WTC11 (cell line): ENCODE results near the gene NCKAP5L. TPM values are rescaled to one million over a fixed set of nuclear protein-coding genes. Genes with fewer than 3 reads are reported as not detected.

Experiments
- ATAC-seq: fragments of 200-7000 bp; cut with Tn5 transposase; 2 replicates; pipeline ENCODE4 v1.10.0; 2021; ENCODE audit warnings: mild to moderate bottlenecking, moderate library complexity
- CTCF ChIA-PET: fragments of 300-600 bp; sonication (Branson Sonifier 250); formaldehyde crosslinking; loops from one replicate; lab custom pipeline; 2021; ENCODE audit warnings: antibody characterized with exemption; lab: Charles Lee
- POLR2A ChIA-PET: fragments of 350-600 bp; sonication (Branson Sonifier 250); formaldehyde crosslinking; loops from one replicate; lab custom pipeline; 2021; ENCODE audit warnings: antibody characterized with exemption; lab: Charles Lee
- DNase-seq: peaks from one replicate; pipeline ENCODE4 v3.0.0; 2021; ENCODE audit warnings: low spot score
- H3K27ac Mint-ChIP-seq: 2 replicates; pipeline ENCODE4 v1.8.0; 2021; ENCODE audit warnings: mixed read lengths
- H3K27me3 Mint-ChIP-seq: 2 replicates; pipeline ENCODE4 v1.8.0; 2021; ENCODE audit warnings: low read depth, mild to moderate bottlenecking, moderate library complexity, mixed read lengths
- H3K36me3 Mint-ChIP-seq: 2 replicates; pipeline ENCODE4 v1.8.0; 2021; ENCODE audit warnings: mixed read lengths
- H3K4me1 Mint-ChIP-seq: 2 replicates; pipeline ENCODE4 v1.8.0; 2022; ENCODE audit warnings: mixed read lengths
- H3K4me3 Mint-ChIP-seq: 2 replicates; pipeline ENCODE4 v1.8.0; 2021; ENCODE audit warnings: mild to moderate bottlenecking, moderate library complexity, mixed read lengths
- H3K9me3 Mint-ChIP-seq: 2 replicates; pipeline ENCODE4 v1.8.0; 2021; ENCODE audit warnings: mixed read lengths
- CBFB ChIP-seq: sonication (generic); formaldehyde crosslinking; IDR thresholded peaks from 2 replicates; pipeline ENCODE4 v1.8.1; 2022; ENCODE audit warnings: mild to moderate bottlenecking, low read depth, missing genetic modification reagents
- EMX1 ChIP-seq: fragments of 250-450 bp; sonication (Bioruptor Pico); IDR thresholded peaks from 2 replicates; pipeline ENCODE4 v1.8.0; 2021; ENCODE audit warnings: mild to moderate bottlenecking
- JAZF1 ChIP-seq: fragments of 250-450 bp; sonication (Bioruptor Pico); IDR thresholded peaks from 2 replicates; pipeline ENCODE4 v1.9.0; 2021; ENCODE audit warnings: moderate library complexity, mild to moderate bottlenecking, inconsistent platforms
- JUN ChIP-seq: sonication (generic); formaldehyde crosslinking; IDR thresholded peaks from 2 replicates; pipeline ENCODE4 v1.8.0; 2023; ENCODE audit warnings: mild to moderate bottlenecking, missing genetic modification reagents
- MXD4 ChIP-seq: fragments of 250-450 bp; sonication (Bioruptor Pico); IDR thresholded peaks from 2 replicates; pipeline ENCODE4 v1.8.0; 2021; ENCODE audit warnings: mild to moderate bottlenecking, moderate library complexity, borderline replicate concordance
- NFE2L1 ChIP-seq: sonication (generic); formaldehyde crosslinking; IDR thresholded peaks from 2 replicates; pipeline ENCODE4 v1.8.1; 2023; ENCODE audit warnings: missing genetic modification reagents
- SP1 ChIP-seq: sonication (generic); formaldehyde crosslinking; conservative IDR thresholded peaks from 2 replicates; pipeline ENCODE4 v1.8.1; 2022; ENCODE audit warnings: missing genetic modification reagents
- ZNF317 ChIP-seq: sonication (generic); formaldehyde crosslinking; IDR thresholded peaks from 2 replicates; pipeline ENCODE4 v1.8.1; 2023; ENCODE audit warnings: low read depth, mild to moderate bottlenecking, moderate library complexity, missing genetic modification reagents, borderline replicate concordance
- ZNF396 ChIP-seq: fragments of 250-450 bp; sonication (Bioruptor Pico); IDR thresholded peaks from 2 replicates; pipeline ENCODE4 v1.8.0; 2021; ENCODE audit warnings: mild to moderate bottlenecking, moderate library complexity, borderline replicate concordance
- total RNA-seq: library from RNA; stranded (reverse); gene quantifications from 3 replicates; pipeline ENCODE4 v1.2.3, GENCODE V29; 2021
- TF ChIP-seq, protein P1 (sequence below): sonication (generic); formaldehyde crosslinking; IDR thresholded peaks from 2 replicates; pipeline ENCODE4 v1.8.0; 2022; ENCODE audit warnings: missing genetic modification reagents
- TF ChIP-seq, protein P2 (sequence below): sonication (generic); formaldehyde crosslinking; IDR thresholded peaks from 2 replicates; pipeline ENCODE4 v1.8.0; 2023; ENCODE audit warnings: mild to moderate bottlenecking, missing genetic modification reagents
- TF ChIP-seq, protein P3 (sequence below): sonication (generic); formaldehyde crosslinking; IDR thresholded peaks from 2 replicates; pipeline ENCODE4 v1.8.1; 2023; ENCODE audit warnings: mild to moderate bottlenecking, moderate library complexity, missing genetic modification reagents
- TF ChIP-seq, protein P4 (sequence below): sonication (generic); formaldehyde crosslinking; IDR thresholded peaks from 2 replicates; pipeline ENCODE4 v1.8.0; 2023; ENCODE audit warnings: missing genetic modification reagents, mild to moderate bottlenecking, borderline replicate concordance
- TF ChIP-seq, protein P5 (sequence below): sonication (generic); formaldehyde crosslinking; IDR thresholded peaks from 2 replicates; pipeline ENCODE4 v1.8.0; 2022; ENCODE audit warnings: mild to moderate bottlenecking, missing genetic modification reagents
- TF ChIP-seq, protein P6 (sequence below): fragments of 250-450 bp; sonication (Bioruptor Pico); IDR thresholded peaks from 2 replicates; pipeline ENCODE4 v1.8.0; 2021; ENCODE audit warnings: mild to moderate bottlenecking
- TF ChIP-seq, protein P7 (sequence below): fragments of 250-450 bp; sonication (Bioruptor Pico); conservative IDR thresholded peaks from 2 replicates; pipeline ENCODE4 v1.9.0; 2021; ENCODE audit warnings: mild to moderate bottlenecking

The NCKAP5L gene
- total RNA-seq, 1 experiment from 2014 or later = 27.8 TPM

DNA sequence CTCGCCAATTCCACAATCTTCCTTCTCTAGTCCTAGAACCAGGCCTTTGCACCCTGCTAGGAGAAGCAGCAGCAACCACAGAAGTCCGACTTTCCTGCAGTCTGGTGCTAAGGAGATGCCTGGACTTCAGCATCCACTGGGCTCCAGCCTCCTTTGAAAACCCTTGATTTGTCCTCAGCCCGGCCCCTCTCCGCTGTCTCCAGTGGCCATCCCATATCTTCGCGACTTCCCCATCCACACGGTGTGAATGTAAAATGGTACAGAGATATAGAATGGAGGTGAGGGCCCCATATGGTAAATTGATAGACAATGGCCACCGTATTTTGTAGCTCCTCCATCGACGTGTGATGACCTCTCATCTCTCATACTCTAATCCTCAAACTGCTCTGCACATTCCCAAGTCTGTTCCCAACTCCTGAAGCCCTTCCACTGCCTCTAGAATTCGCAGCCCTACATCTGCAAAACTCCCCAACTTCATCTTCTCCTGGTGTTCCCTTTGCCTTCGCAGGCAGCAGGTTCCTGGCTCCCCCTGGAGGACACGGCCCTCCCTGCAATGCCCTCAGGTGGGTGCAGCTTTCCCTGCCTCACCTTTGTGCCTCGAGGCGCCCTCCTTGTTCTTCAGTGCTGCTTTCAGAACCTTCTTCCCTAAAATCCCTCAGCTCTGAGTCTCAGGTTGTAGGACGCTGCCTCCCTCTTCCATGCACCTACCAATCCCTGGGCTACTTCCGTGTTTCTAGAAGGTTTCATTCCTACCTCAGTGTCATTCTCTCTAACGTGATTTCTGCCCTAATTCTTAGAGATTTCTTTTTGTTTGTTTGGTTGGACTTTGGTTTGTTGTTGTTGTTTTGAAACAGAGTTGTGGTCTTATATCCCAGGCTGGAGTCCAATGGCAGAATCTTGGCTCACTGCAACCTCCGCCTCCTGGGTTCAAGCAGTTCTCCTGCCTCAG, 50.1 kb downstream of the NCKAP5L start (continued):
- TF ChIP-seq JUN (CRISPR knock-in tag) (no peak), SP1 (CRISPR knock-in tag) (0 out of 2 replicates have a peak, but pooled peaks have one; percentile 26), JAZF1 (CRISPR knock-in tag) (no peak), NFE2L1 (peak; percentile 15; the same call in 1 of the 2 replicates), ZNF317 (no peak)
- TF ChIP-seq, protein P1, sequence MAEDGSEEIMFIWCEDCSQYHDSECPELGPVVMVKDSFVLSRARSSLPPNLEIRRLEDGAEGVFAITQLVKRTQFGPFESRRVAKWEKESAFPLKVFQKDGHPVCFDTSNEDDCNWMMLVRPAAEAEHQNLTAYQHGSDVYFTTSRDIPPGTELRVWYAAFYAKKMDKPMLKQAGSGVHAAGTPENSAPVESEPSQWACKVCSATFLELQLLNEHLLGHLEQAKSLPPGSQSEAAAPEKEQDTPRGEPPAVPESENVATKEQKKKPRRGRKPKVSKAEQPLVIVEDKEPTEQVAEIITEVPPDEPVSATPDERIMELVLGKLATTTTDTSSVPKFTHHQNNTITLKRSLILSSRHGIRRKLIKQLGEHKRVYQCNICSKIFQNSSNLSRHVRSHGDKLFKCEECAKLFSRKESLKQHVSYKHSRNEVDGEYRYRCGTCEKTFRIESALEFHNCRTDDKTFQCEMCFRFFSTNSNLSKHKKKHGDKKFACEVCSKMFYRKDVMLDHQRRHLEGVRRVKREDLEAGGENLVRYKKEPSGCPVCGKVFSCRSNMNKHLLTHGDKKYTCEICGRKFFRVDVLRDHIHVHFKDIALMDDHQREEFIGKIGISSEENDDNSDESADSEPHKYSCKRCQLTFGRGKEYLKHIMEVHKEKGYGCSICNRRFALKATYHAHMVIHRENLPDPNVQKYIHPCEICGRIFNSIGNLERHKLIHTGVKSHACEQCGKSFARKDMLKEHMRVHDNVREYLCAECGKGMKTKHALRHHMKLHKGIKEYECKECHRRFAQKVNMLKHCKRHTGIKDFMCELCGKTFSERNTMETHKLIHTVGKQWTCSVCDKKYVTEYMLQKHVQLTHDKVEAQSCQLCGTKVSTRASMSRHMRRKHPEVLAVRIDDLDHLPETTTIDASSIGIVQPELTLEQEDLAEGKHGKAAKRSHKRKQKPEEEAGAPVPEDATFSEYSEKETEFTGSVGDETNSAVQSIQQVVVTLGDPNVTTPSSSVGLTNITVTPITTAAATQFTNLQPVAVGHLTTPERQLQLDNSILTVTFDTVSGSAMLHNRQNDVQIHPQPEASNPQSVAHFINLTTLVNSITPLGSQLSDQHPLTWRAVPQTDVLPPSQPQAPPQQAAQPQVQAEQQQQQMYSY (CRISPR knock-in tag) = peak; percentile 31; the same call in 1 of the 2 replicates
- TF ChIP-seq, protein P2, sequence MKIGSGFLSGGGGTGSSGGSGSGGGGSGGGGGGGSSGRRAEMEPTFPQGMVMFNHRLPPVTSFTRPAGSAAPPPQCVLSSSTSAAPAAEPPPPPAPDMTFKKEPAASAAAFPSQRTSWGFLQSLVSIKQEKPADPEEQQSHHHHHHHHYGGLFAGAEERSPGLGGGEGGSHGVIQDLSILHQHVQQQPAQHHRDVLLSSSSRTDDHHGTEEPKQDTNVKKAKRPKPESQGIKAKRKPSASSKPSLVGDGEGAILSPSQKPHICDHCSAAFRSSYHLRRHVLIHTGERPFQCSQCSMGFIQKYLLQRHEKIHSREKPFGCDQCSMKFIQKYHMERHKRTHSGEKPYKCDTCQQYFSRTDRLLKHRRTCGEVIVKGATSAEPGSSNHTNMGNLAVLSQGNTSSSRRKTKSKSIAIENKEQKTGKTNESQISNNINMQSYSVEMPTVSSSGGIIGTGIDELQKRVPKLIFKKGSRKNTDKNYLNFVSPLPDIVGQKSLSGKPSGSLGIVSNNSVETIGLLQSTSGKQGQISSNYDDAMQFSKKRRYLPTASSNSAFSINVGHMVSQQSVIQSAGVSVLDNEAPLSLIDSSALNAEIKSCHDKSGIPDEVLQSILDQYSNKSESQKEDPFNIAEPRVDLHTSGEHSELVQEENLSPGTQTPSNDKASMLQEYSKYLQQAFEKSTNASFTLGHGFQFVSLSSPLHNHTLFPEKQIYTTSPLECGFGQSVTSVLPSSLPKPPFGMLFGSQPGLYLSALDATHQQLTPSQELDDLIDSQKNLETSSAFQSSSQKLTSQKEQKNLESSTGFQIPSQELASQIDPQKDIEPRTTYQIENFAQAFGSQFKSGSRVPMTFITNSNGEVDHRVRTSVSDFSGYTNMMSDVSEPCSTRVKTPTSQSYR (CRISPR knock-in tag) = no peak
- TF ChIP-seq, protein P3, sequence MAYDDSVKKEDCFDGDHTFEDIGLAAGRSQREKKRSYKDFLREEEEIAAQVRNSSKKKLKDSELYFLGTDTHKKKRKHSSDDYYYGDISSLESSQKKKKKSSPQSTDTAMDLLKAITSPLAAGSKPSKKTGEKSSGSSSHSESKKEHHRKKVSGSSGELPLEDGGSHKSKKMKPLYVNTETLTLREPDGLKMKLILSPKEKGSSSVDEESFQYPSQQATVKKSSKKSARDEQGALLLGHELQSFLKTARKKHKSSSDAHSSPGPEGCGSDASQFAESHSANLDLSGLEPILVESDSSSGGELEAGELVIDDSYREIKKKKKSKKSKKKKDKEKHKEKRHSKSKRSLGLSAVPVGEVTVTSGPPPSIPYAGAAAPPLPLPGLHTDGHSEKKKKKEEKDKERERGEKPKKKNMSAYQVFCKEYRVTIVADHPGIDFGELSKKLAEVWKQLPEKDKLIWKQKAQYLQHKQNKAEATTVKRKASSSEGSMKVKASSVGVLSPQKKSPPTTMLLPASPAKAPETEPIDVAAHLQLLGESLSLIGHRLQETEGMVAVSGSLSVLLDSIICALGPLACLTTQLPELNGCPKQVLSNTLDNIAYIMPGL (CRISPR knock-in tag) = no peak

DNA sequence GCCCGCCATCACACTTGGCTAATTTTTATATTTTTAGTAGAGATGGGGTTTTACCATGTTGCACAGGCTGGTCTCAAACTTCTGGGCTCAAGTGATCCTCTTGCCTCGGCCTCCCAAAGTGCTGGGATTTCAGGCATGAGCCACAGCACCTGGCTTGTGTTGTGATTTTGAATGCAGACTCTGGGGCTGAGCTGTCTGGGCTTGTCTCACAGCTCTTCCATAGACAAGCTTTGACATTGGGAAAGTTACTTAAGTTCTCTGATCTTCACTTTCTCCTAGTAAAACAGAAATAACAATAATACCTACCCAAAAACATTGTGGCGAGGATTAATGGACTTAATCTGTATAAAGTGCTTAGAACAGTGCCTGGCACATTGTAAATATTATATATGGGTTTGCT, 50.9 kb downstream of the NCKAP5L start:
- H3K27me3 Mint-ChIP-seq = peaks cover 20% of the 10 kb centered on the region
- no peak overlapping the region for H3K27ac Mint-ChIP-seq
- H3K4me3 Mint-ChIP-seq = no peak overlapping the region
- no peaks in the 10 kb centered on the region for H3K9me3 Mint-ChIP-seq
- no peak for DNase-seq
- ATAC-seq = no peak
- ChIA-PET CTCF (interaction anchor here (0.8 to 3.2 kb wide), 23 partner anchors 8 to 262 kb away, joined by 3 to 33 read pairs (median 8); partner anchors contain the start of genes BCDIN3D, NCKAP5L, PRPF40B and TMBIM6), POLR2A (interaction anchor here (1.1 kb wide), 1 partner anchor 51 kb away, joined by 4 read pairs; the partner anchor contains the start of gene NCKAP5L)
- TF ChIP-seq EMX1 (no peak), ZNF396 (no peak), MXD4 (CRISPR knock-in tag) (no peak), ZNF317 (no peak), CBFB (CRISPR knock-in tag) (no peak)
- TF ChIP-seq, protein P4, sequence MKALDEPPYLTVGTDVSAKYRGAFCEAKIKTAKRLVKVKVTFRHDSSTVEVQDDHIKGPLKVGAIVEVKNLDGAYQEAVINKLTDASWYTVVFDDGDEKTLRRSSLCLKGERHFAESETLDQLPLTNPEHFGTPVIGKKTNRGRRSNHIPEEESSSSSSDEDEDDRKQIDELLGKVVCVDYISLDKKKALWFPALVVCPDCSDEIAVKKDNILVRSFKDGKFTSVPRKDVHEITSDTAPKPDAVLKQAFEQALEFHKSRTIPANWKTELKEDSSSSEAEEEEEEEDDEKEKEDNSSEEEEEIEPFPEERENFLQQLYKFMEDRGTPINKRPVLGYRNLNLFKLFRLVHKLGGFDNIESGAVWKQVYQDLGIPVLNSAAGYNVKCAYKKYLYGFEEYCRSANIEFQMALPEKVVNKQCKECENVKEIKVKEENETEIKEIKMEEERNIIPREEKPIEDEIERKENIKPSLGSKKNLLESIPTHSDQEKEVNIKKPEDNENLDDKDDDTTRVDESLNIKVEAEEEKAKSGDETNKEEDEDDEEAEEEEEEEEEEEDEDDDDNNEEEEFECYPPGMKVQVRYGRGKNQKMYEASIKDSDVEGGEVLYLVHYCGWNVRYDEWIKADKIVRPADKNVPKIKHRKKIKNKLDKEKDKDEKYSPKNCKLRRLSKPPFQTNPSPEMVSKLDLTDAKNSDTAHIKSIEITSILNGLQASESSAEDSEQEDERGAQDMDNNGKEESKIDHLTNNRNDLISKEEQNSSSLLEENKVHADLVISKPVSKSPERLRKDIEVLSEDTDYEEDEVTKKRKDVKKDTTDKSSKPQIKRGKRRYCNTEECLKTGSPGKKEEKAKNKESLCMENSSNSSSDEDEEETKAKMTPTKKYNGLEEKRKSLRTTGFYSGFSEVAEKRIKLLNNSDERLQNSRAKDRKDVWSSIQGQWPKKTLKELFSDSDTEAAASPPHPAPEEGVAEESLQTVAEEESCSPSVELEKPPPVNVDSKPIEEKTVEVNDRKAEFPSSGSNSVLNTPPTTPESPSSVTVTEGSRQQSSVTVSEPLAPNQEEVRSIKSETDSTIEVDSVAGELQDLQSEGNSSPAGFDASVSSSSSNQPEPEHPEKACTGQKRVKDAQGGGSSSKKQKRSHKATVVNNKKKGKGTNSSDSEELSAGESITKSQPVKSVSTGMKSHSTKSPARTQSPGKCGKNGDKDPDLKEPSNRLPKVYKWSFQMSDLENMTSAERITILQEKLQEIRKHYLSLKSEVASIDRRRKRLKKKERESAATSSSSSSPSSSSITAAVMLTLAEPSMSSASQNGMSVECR (CRISPR knock-in tag) = no peak
- TF ChIP-seq, protein P5, sequence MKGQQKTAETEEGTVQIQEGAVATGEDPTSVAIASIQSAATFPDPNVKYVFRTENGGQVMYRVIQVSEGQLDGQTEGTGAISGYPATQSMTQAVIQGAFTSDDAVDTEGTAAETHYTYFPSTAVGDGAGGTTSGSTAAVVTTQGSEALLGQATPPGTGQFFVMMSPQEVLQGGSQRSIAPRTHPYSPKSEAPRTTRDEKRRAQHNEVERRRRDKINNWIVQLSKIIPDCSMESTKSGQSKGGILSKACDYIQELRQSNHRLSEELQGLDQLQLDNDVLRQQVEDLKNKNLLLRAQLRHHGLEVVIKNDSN = no peak
- TF ChIP-seq, protein P6, sequence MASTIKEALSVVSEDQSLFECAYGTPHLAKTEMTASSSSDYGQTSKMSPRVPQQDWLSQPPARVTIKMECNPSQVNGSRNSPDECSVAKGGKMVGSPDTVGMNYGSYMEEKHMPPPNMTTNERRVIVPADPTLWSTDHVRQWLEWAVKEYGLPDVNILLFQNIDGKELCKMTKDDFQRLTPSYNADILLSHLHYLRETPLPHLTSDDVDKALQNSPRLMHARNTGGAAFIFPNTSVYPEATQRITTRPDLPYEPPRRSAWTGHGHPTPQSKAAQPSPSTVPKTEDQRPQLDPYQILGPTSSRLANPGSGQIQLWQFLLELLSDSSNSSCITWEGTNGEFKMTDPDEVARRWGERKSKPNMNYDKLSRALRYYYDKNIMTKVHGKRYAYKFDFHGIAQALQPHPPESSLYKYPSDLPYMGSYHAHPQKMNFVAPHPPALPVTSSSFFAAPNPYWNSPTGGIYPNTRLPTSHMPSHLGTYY (CRISPR knock-in tag) = no peak
- TF ChIP-seq, protein P7, sequence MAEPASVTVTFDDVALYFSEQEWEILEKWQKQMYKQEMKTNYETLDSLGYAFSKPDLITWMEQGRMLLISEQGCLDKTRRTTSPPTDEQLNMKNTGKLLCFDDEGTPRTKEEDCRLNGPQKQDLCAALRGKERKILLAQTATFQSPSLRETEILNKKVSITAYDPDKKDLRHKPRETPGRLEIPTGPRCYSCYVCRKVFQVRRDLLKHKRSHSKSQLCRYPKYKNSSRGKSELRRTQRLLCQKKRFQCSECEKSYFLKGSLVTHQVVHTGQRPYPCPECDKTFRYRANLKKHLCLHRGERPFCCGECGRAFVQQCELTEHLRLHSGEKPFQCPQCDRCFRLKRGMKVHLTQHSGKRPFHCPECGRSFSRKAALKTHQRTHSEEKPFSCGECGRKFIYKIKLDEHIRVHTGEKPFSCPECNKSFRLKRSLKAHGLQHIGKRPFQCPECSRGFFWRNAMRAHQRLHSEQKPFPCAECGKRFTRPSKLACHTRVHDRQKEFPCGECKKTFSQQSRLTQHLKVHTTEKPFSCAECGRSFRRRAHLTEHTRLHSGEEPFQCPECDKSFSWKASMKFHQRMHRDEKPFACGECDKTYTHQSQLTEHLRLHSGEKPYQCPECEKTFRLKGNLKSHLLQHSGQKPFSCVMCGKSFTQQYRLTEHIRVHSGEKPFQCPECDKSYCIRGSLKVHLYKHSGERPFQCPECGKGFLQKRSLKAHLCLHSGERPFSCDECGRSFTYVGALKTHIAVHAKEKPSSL (CRISPR knock-in tag) = no peak
- H3K4me1 Mint-ChIP-seq = peaks cover 17% of the 10 kb centered on the region
- H3K36me3 Mint-ChIP-seq = no peaks in the 10 kb centered on the region
